DOHH2 (cell line): Measurements from ENCODE around the gene HASPIN.
"Not testable (repeated sequence)": the region's sequence is repeated elsewhere in the genome, so short reads cannot be mapped to it uniquely, and the experiment has no call there.

Source experiments
- H3F3A ChIP-seq: fragments of 200-600 bp; sonication (generic), shearing (Covaris generic); 2 replicates; pipeline ENCODE4 v1.6.0; 2016; ENCODE audit warnings: antibody characterized with exemption, mild to moderate bottlenecking; ENCODE audit not compliant: control insufficient read depth, insufficient read depth
- H3K27ac ChIP-seq: fragments of 200-600 bp; sonication (generic); 2 replicates; pipeline ENCODE4 v1.5.1; 2014; ENCODE audit warnings: low read depth, mild to moderate bottlenecking, low read length, moderate library complexity
- H3K27me3 ChIP-seq: fragments of 200-600 bp; sonication (generic); 2 replicates; pipeline ENCODE4 v1.6.1; 2014; ENCODE audit warnings: mild to moderate bottlenecking, low read length, mixed read lengths; ENCODE audit not compliant: control insufficient read depth
- H3K36me3 ChIP-seq: fragments of 200-600 bp; sonication (generic); 2 replicates; pipeline ENCODE4 v1.6.1; 2014; ENCODE audit warnings: mild to moderate bottlenecking, low read length, moderate library complexity, mixed read lengths; ENCODE audit not compliant: control insufficient read depth
- H3K4me1 ChIP-seq: fragments of 200-600 bp; sonication (generic); 2 replicates; pipeline ENCODE4 v1.6.1; 2014; ENCODE audit warnings: mild to moderate bottlenecking, low read length, mixed read lengths; ENCODE audit not compliant: control insufficient read depth
- H3K4me2 ChIP-seq: fragments of 200-600 bp; sonication (generic); 2 replicates; pipeline ENCODE4 v1.6.0; 2014; ENCODE audit warnings: mild to moderate bottlenecking, low read length, moderate library complexity
- H3K4me3 ChIP-seq: fragments of 200-600 bp; sonication (generic); 2 replicates; pipeline ENCODE4 v1.5.1; 2014; ENCODE audit warnings: mild to moderate bottlenecking, low read length, mixed read lengths
- H3K79me2 ChIP-seq: fragments of 200-600 bp; sonication (generic); 2 replicates; pipeline ENCODE4 v1.6.1; 2014; ENCODE audit warnings: mild to moderate bottlenecking, low read length, mixed read lengths; ENCODE audit not compliant: control insufficient read depth
- H3K9me2 ChIP-seq: fragments of 200-600 bp; sonication (generic); replicated peaks from 2 replicates; pipeline ENCODE4 v1.6.1; 2014; ENCODE audit warnings: mild to moderate bottlenecking, low read length, mixed read lengths; ENCODE audit not compliant: control insufficient read depth
- H3K9me3 ChIP-seq: fragments of 200-600 bp; sonication (generic); 2 replicates; pipeline ENCODE4 v1.6.1; 2014; ENCODE audit warnings: antibody characterized with exemption, low read length, mixed read lengths; ENCODE audit not compliant: control insufficient read depth, insufficient read depth
- H4K20me1 ChIP-seq: fragments of 200-600 bp; sonication (generic); 2 replicates; pipeline ENCODE4 v1.6.0; 2014; ENCODE audit warnings: low read depth, mild to moderate bottlenecking, antibody characterized with exemption, low read length, moderate library complexity; ENCODE audit not compliant: control insufficient read depth, insufficient read depth
- EZH2phosphoT487 ChIP-seq: fragments of 200-600 bp; sonication (generic); IDR thresholded peaks from 2 replicates; pipeline ENCODE4 v1.6.1; 2017; ENCODE audit warnings: borderline replicate concordance, mild to moderate bottlenecking, antibody characterized with exemption, low read length, moderate library complexity, mixed read lengths
- TF ChIP-seq, protein P1 (sequence below): fragments of 200-600 bp; sonication (generic); IDR thresholded peaks from one replicate; pipeline ENCODE4 v1.5.1; 2014; ENCODE audit warnings: antibody characterized with exemption, mild to moderate bottlenecking, low read depth, low read length; ENCODE audit not compliant: poor library complexity, severe bottlenecking

The HASPIN gene

DNA sequence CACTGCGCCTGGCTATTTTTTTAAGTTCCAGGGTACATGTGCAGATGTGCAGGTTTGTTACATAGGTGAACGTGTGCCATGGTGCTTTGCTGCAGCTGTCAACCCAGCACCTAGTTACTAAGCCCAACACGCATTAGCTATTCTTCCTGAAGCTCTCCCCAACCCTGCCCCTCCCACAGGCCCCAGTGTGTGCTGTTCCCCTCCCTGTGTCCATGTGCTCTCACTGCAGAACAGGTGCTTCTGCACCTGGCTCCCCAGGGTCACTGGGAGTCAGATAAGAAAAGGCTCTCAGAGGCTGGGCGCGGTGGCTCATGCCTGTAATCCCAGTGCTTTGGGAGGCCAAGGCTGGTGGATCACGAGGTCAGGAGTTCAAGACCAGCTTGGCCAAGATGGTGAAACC lies 6.2 kb downstream of the HASPIN start:
- H3K4me2 ChIP-seq = no peak overlapping the region
- H3K4me3 ChIP-seq = no peak overlapping the region
- no peaks in the 10 kb centered on the region for H3K9me3 ChIP-seq
- H3K27ac ChIP-seq = no peak overlapping the region
- peaks cover 42% of the 10 kb centered on the region for H3K36me3 ChIP-seq
- peaks cover 54% of the 10 kb centered on the region for H3K4me1 ChIP-seq
- H3K9me2 ChIP-seq = no peaks in the 10 kb centered on the region
- H3K79me2 ChIP-seq = peaks cover 46% of the 10 kb centered on the region
- peaks cover 10% of the 10 kb centered on the region; the same call in 1 of the 2 replicates for H3F3A ChIP-seq
- TF ChIP-seq, protein P1, sequence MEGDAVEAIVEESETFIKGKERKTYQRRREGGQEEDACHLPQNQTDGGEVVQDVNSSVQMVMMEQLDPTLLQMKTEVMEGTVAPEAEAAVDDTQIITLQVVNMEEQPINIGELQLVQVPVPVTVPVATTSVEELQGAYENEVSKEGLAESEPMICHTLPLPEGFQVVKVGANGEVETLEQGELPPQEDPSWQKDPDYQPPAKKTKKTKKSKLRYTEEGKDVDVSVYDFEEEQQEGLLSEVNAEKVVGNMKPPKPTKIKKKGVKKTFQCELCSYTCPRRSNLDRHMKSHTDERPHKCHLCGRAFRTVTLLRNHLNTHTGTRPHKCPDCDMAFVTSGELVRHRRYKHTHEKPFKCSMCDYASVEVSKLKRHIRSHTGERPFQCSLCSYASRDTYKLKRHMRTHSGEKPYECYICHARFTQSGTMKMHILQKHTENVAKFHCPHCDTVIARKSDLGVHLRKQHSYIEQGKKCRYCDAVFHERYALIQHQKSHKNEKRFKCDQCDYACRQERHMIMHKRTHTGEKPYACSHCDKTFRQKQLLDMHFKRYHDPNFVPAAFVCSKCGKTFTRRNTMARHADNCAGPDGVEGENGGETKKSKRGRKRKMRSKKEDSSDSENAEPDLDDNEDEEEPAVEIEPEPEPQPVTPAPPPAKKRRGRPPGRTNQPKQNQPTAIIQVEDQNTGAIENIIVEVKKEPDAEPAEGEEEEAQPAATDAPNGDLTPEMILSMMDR = no peak
- no peak for TF ChIP-seq EZH2phosphoT487
- peaks cover 20% of the 10 kb centered on the region; the same call in 1 of the 2 replicates for H4K20me1 ChIP-seq
- H3K27me3 ChIP-seq = no peaks in the 10 kb centered on the region

DNA sequence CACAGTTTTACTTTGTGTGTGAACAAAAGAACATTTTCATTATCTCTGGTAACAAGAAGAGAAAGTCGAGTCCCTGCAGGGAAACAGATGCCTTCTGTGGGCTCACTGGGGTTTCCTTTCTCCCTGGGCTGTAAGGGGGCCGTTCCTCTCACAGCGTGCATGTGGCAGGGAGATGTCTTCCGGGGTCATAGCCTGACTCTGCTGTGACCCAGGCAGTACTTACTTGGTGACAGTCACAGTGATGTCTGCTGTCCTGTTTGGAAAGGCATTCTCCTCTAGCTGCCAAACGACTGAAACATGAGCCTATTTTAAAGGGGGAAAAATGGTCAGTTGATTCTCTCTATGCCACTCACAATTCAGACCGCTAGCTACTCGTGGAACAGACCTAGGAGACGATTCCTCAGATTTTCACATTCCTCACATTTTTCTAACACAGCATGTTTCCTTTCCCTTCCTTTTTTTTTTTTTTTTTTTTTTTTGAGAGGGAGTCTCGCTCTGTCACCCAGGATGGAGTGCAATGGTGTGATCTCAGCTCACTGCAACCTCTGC lies 7.3 kb downstream of the HASPIN start:
- Histone ChIP-seq H3K4me2 (peak overlapping the region; percentile 16; the same call in 1 of the 2 replicates), H3F3A (peaks cover 10% of the 10 kb centered on the region; the same call in 1 of the 2 replicates), H3K79me2 (peaks cover 36% of the 10 kb centered on the region), H3K9me2 (no peaks in the 10 kb centered on the region), H3K27ac (no peak overlapping the region), H3K4me3 (no peak overlapping the region), H3K27me3 (no peaks in the 10 kb centered on the region), H3K36me3 (peaks cover 31% of the 10 kb centered on the region), H3K4me1 (peaks cover 44% of the 10 kb centered on the region), H3K9me3 (no peaks in the 10 kb centered on the region), H4K20me1 (peaks cover 9% of the 10 kb centered on the region; the same call in 1 of the 2 replicates)
- TF ChIP-seq, protein P1 = no peak
- no peak for TF ChIP-seq EZH2phosphoT487

DNA sequence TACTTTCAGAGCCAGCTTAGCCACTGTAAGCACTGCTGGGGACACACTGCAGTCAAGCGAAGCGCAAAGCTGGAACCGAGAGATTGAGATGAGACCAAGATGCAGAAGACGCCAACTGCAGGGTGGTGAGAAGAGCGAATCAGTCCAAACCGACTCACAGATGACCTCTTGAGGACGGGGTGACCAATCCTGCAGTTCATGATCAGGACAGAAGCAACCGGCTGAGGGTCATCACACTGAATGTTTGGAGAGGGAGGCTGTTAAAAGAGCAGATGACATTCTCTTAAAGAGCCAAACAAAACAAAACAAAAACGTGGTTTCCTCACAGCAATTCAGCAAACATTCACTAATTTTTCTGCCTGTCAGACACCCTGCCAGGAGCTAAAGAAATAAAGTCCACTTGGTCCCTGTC lies 8.5 kb downstream of the HASPIN start:
- Histone ChIP-seq H3F3A (peaks cover 10% of the 10 kb centered on the region; the same call in 1 of the 2 replicates), H3K9me3 (no peaks in the 10 kb centered on the region), H3K4me2 (peak overlapping the region; percentile 1; the same call in 1 of the 2 replicates), H4K20me1 (0 out of 2 replicates have a peak, but pooled peaks cover 5% of the 10 kb centered on the region), H3K4me1 (peaks cover 31% of the 10 kb centered on the region), H3K9me2 (no peaks in the 10 kb centered on the region), H3K27me3 (no peaks in the 10 kb centered on the region; the same call in 1 of the 2 replicates), H3K79me2 (peaks cover 23% of the 10 kb centered on the region), H3K4me3 (no peak overlapping the region), H3K36me3 (peaks cover 19% of the 10 kb centered on the region), H3K27ac (no peak overlapping the region)
- TF ChIP-seq, protein P1 = peak; percentile 16
- TF ChIP-seq EZH2phosphoT487 = no peak

DNA sequence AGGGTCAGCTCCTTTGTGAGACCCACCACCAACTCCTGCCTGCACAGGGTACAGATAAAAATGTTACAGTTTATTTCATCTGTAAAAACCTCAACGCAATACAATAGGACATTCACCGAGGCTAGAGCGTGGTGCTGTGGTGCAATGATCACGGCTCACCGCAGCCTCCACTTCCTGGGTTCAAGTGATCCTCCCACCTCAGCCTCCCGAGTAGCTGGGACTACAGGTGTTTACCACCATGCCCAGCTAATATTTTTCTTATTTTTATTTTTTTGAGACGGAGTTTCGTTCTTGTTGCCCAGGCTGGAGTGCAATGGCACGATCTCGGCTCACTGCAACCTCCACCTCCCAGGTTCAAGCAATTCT lies 11.2 kb downstream of the HASPIN start:
- H3K27ac ChIP-seq, H3K4me2 ChIP-seq, H3K79me2 ChIP-seq, H4K20me1 ChIP-seq, H3K27me3 ChIP-seq, H3K9me2 ChIP-seq, H3K36me3 ChIP-seq, H3K9me3 ChIP-seq, H3K4me3 ChIP-seq: not testable (repeated sequence)
- peaks cover 14% of the 10 kb centered on the region; the same call in 1 of the 2 replicates for H3F3A ChIP-seq
- peaks cover 41% of the 10 kb centered on the region for H3K4me1 ChIP-seq
